Measurements from ENCODE around the gene PGA3.

Gene PGA3

DNA sequence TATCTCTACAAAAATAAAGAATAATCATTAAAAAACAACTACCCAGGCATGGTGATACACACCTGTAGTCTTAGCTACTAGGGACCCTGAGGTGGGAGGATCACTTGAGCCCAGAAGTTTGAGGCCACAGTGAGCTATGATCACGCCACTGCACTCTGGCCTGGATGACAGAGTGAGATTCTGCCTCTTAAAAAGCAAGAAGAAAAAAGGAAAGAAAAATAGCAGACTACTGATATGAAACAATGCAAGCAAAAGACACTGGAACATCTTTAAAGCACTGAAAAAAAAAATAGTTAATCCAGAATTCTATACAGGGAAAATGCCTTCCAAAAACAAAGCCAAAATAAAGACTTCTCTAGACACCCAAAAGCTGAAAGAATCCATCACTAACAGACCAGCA lies 48.0 kb upstream of the PGA3 start:
- no peak for ATAC-seq
- TF ChIP-seq ZNF565 (CRISPR knock-in tag; conservative IDR thresholded peaks at IDR 0.05; ENCODE audit: low read depth) (no peak), ZFP30 (CRISPR knock-in tag; IDR thresholded peaks at IDR 0.05) (no peak), BACH2 (CRISPR knock-in tag; IDR thresholded peaks at IDR 0.05; ENCODE audit: borderline replicate concordance) (no peak), ZC3H10 (CRISPR knock-in tag; IDR thresholded peaks at IDR 0.05) (no peak), PATZ1 (CRISPR knock-in tag; IDR thresholded peaks at IDR 0.05; ENCODE audit: borderline replicate concordance) (no peak), ISL1 (CRISPR knock-in tag; IDR thresholded peaks at IDR 0.05) (no peak), RARB (CRISPR knock-in tag; IDR thresholded peaks at IDR 0.05) (no peak), PPARA (CRISPR knock-in tag; IDR thresholded peaks at IDR 0.05; ENCODE audit: borderline replicate concordance) (no peak), CSDC2 (CRISPR knock-in tag; IDR thresholded peaks at IDR 0.05) (no peak), CSRNP3 (CRISPR knock-in tag; IDR thresholded peaks at IDR 0.05) (no peak), ZNF70 (CRISPR knock-in tag; IDR thresholded peaks at IDR 0.05) (no peak), GLIS3 (CRISPR knock-in tag; IDR thresholded peaks at IDR 0.05) (no peak), OSR1 (CRISPR knock-in tag; IDR thresholded peaks at IDR 0.05) (no peak), ZNF8 (CRISPR knock-in tag; IDR thresholded peaks at IDR 0.05) (no peak), SNAI2 (CRISPR knock-in tag; IDR thresholded peaks at IDR 0.05) (no peak)

GRCh38 chr11:61155741-61156140 lies 47.6 kb upstream of the PGA3 start:
- TF ChIP-seq OSR1 (CRISPR knock-in tag; IDR thresholded peaks at IDR 0.05) (no peak), ARNTL (CRISPR knock-in tag; IDR thresholded peaks at IDR 0.05; ENCODE audit: borderline replicate concordance, low read depth) (no peak), ZFP3 (CRISPR knock-in tag; IDR thresholded peaks at IDR 0.05) (no peak), ESRRG (CRISPR knock-in tag; IDR thresholded peaks at IDR 0.05) (no peak), BACH2 (CRISPR knock-in tag; IDR thresholded peaks at IDR 0.05; ENCODE audit: borderline replicate concordance) (no peak), ZFP30 (CRISPR knock-in tag; IDR thresholded peaks at IDR 0.05) (no peak), PATZ1 (CRISPR knock-in tag; IDR thresholded peaks at IDR 0.05; ENCODE audit: borderline replicate concordance) (no peak)
- TF ChIP-seq, protein P1, sequence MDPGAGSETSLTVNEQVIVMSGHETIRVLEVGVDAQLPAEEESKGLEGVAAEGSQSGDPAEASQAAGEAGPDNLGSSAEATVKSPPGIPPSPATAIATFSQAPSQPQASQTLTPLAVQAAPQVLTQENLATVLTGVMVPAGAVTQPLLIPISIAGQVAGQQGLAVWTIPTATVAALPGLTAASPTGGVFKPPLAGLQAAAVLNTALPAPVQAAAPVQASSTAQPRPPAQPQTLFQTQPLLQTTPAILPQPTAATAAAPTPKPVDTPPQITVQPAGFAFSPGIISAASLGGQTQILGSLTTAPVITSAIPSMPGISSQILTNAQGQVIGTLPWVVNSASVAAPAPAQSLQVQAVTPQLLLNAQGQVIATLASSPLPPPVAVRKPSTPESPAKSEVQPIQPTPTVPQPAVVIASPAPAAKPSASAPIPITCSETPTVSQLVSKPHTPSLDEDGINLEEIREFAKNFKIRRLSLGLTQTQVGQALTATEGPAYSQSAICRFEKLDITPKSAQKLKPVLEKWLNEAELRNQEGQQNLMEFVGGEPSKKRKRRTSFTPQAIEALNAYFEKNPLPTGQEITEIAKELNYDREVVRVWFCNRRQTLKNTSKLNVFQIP (CRISPR knock-in tag; IDR thresholded peaks at IDR 0.05; ENCODE audit: borderline replicate concordance, low read depth) = no peak

DNA sequence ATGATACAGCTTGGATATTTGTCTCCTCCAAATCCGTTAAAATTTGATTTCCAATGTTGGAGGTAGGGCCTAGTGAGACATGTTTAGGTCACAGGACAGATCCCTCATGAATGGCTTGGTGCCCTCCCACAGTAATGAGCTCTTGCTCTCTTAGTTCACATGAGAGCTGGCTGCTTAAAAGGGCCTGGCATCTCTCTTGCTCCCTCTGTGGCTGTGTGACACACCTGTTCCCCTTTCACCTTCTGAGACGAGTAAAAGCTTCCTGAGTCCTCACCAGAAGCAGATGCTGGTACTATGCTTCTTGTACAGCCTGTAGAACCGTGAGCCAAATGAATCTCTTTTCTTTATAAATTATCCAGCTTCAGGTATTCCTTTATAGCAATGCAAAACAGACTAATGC lies 45.6 kb upstream of the PGA3 start:
- no peak for ATAC-seq
- no peak for TF ChIP-seq TSHZ2 (CRISPR knock-in tag; IDR thresholded peaks at IDR 0.05)

More at GRCh38 chr11:61155741-61156140, 47.6 kb upstream of the PGA3 start:
- no peak for ATAC-seq
